Kidney (tissue), 2 donors: ENCODE results near the gene RARRES2. TPM values are rescaled to one million over a fixed set of nuclear protein-coding genes. Genes with fewer than 3 reads are reported as not detected.

Experiments
- polyA plus RNA-seq: library from polyadenylated mRNA; stranded (reverse); fragments of 350-450 nt; fragmentation: Illumina TruSeq; extraction: RNeasy Lipid Tissue Mini Kit (QIAGEN cat#74804); gene quantifications from one replicate; pipeline ENCODE4 v1.2.3, GENCODE V29; 2014; ENCODE audit warnings: low read depth, low replicate concordance; ENCODE audit not compliant: insufficient read depth
- total RNA-seq: library from RNA; stranded (reverse); fragmentation: NEBNext Ultra II Directional; extraction: Animal tissue kit (Norgen Biotek cat#: 25700); gene quantifications from one replicate; pipeline ENCODE4 v1.2.1, GENCODE V29; 2021
- donor health status: DM: yes; HTN: yes; CAD: no.

Gene RARRES2
- total and polyA plus RNA-seq, 2 donors from 2014 or later = 104 to 475 TPM

Other genes with a start within 250 kb of the RARRES2 start
- gene LRRC61, start 18.3 kb downstream of the RARRES2 start, total RNA-seq = 17.1 TPM
- gene LRRC61, start 18.3 kb downstream of the RARRES2 start, polyA plus RNA-seq = 23.2 TPM
- 31.6 TPM for gene ACTR3C, start 18.1 kb downstream of the RARRES2 start, total RNA-seq
- gene ACTR3C, start 18.1 kb downstream of the RARRES2 start, polyA plus RNA-seq = 15.8 TPM
- gene REPIN1, start 27.2 kb upstream of the RARRES2 start, total RNA-seq = 95.8 TPM
- gene REPIN1, start 27.2 kb upstream of the RARRES2 start, polyA plus RNA-seq = 53.7 TPM
- gene ZNF775, start 37.7 kb upstream of the RARRES2 start, total RNA-seq = 3.7 TPM
- 5.2 TPM for gene ZNF775, start 37.7 kb upstream of the RARRES2 start, polyA plus RNA-seq
- gene GIMAP8, start 109.0 kb upstream of the RARRES2 start, total RNA-seq = 24.3 TPM
- 10.2 TPM for gene GIMAP8, start 109.0 kb upstream of the RARRES2 start, polyA plus RNA-seq
- gene GIMAP7, start 173.2 kb upstream of the RARRES2 start, total RNA-seq = 43.6 TPM
- 36.0 TPM for gene GIMAP7, start 173.2 kb upstream of the RARRES2 start, polyA plus RNA-seq
- 61.4 TPM for gene GIMAP4, start 225.8 kb upstream of the RARRES2 start, total RNA-seq
- gene GIMAP4, start 225.8 kb upstream of the RARRES2 start, polyA plus RNA-seq = 28.9 TPM